Measurements from ENCODE around the gene RAP1GAP.

RAP1GAP gene

DNA sequence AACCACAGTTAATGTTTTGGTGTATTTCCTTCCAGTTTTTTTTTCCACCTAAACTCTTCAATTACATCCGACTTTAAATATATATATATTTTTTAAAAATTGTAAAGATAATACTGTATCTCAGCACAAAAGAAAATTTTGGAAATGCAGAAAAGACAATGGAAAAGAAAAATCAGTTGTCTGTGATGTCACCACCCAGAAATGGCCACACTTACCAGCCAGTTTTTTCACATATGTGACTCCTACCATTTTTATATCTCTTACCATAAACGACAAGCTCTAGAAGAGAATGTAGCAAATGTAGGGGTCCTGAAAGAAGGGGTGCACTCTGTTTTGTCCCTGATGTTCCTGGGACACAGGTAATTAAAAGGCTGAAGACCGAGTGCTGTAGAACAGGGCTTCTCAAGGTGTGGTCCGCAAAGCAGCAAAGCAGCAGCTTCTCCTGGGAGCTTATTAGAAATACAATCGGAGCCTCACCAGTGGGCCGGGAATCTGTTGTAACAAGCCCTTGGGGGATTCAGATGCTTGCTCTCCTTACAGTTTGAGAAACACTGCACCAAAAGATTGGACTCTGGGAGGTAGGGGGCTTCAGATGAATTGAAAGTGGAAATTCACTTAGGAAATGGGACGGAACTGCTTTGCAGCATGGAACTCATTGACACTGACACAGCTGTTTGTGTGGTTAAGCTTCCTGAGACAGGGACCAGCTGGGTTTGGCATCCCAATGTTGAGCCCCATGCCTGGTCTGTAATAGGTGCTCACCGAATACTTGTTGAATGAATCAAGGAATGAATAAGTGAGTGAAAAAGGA, 115.8 kb downstream of the RAP1GAP start:
- in situ Hi-C loops (cut with MboI; ENCODE audit: low sequenced_read_pairs) = no loop called here

- in situ Hi-C loops (cut with MboI; ENCODE audit: low sequenced_read_pairs) = no loop called here
These were observed 116.4 kb downstream of the RAP1GAP start for GRCh38 chr1:21552715-21553114.

- in situ Hi-C loops (cut with MboI; ENCODE audit: low sequenced_read_pairs) = no loop called here
These were observed 118.2 kb downstream of the RAP1GAP start for GRCh38 chr1:21550866-21551475.

GRCh38 chr1:21550097-21550496, 119.1 kb downstream of the RAP1GAP start:
- in situ Hi-C loops (cut with MboI; ENCODE audit: low sequenced_read_pairs) = no loop called here

GRCh38 chr1:21547876-21548275, 121.3 kb downstream of the RAP1GAP start:
- in situ Hi-C loops (cut with MboI; ENCODE audit: low sequenced_read_pairs) = no loop called here
